K562 (cell line): ENCODE results near the gene TCFL5. TPM values are rescaled to one million over a fixed set of nuclear protein-coding genes. Genes with fewer than 3 reads are reported as not detected.

ENCODE experiments used
- HMGXB4 ChIP-seq: sonication (generic); formaldehyde crosslinking; IDR thresholded peaks from 2 replicates; pipeline ENCODE4 v1.8.1; 2023; ENCODE audit warnings: mild to moderate bottlenecking, missing genetic modification reagents
- MTA3 ChIP-seq: fragments of 450-650 bp; formaldehyde crosslinking; IDR thresholded peaks from 2 replicates; pipeline ENCODE4 v1.6.1; 2017; ENCODE audit warnings: mild to moderate bottlenecking, borderline replicate concordance
- PHF8 ChIP-seq: fragments of 200-600 bp; sonication (generic); IDR thresholded peaks from 2 replicates; pipeline ENCODE4 v1.6.1; 2012; ENCODE audit warnings: mixed run types, mild to moderate bottlenecking, inconsistent platforms, low read length, moderate library complexity, borderline replicate concordance
- TCF7 ChIP-seq: sonication (generic); IDR thresholded peaks from 2 replicates; pipeline ENCODE4 v1.6.1; 2016; ENCODE audit warnings: antibody characterized with exemption, borderline replicate concordance
- ZBTB43 ChIP-seq: sonication (generic); formaldehyde crosslinking; IDR thresholded peaks from 2 replicates; pipeline ENCODE4 v1.8.0; 2023; ENCODE audit warnings: mild to moderate bottlenecking, missing genetic modification reagents
- ZNF324 ChIP-seq: fragments of 250-450 bp; sonication (Bioruptor Pico); IDR thresholded peaks from 2 replicates; pipeline ENCODE4 v1.4.0; 2020; ENCODE audit warnings: mild to moderate bottlenecking
- polyA plus RNA-seq, 8 experiments: library from polyadenylated mRNA; depleted of rRNA in 4 of 8; stranded (reverse) in 5 of 8; unstranded in 3 of 8; fragments of >200 nt; fragmentation: Nextera tagmentation in 2 of 8; fragmentation: Illumina TruSeq in 1 of 8; extraction: Ambion mirVana in 2 of 8; extraction: Trizol in 1 of 8; gene quantifications; 2 replicates each; pipeline versions ENCODE4 v1.2.1 to v1.2.3, GENCODE V29; 2011 to 2014; ENCODE audit warnings: inconsistent platforms in 1 of 8, missing spikeins in 1 of 8
- total RNA-seq, 7 experiments: library from RNA; depleted of rRNA in 6 of 7; stranded (reverse); fragments of >200 nt in 6 of 7; fragmentation: Illumina TruSeq in 2 of 7; extraction: Trizol in 2 of 7; gene quantifications; 2 replicates each; pipeline versions ENCODE4 v1.2.1 to v1.2.3, GENCODE V29; 2011 to 2021; ENCODE audit warnings: low replicate concordance in 1 of 7
- TF ChIP-seq, protein P1 (sequence below), 3 experiments: fragments of 200-800 bp in 1 of 3; fragments of 250-450 bp in 1 of 3; fragments of 450-650 bp in 1 of 3; sonication (Bioruptor Pico) in 1 of 3; sonication (Bioruptor generic) in 1 of 3; formaldehyde crosslinking in 1 of 3; IDR thresholded peaks; 2 replicates each; pipeline versions ENCODE4 v1.6.1 to v1.8.0; 2016 to 2022; ENCODE audit warnings: mild to moderate bottlenecking in 2 of 3, missing genetic modification characterization in 2 of 3, missing compliant biosample characterization in 1 of 3, moderate library complexity in 1 of 3
- TF ChIP-seq, protein P2 (sequence below): fragments of 450-650 bp; IDR thresholded peaks from 2 replicates; pipeline ENCODE4 v1.6.1; 2017; ENCODE audit warnings: antibody characterized with exemption, mild to moderate bottlenecking

TCFL5 gene
- total and polyA plus RNA-seq, 9 of the 15 experiments (the other 6 are each of a cell fraction or from before 2014, with no cell fraction given): 1.00 to 12.6 (median 9.1) TPM

- TF ChIP-seq, protein P1, sequence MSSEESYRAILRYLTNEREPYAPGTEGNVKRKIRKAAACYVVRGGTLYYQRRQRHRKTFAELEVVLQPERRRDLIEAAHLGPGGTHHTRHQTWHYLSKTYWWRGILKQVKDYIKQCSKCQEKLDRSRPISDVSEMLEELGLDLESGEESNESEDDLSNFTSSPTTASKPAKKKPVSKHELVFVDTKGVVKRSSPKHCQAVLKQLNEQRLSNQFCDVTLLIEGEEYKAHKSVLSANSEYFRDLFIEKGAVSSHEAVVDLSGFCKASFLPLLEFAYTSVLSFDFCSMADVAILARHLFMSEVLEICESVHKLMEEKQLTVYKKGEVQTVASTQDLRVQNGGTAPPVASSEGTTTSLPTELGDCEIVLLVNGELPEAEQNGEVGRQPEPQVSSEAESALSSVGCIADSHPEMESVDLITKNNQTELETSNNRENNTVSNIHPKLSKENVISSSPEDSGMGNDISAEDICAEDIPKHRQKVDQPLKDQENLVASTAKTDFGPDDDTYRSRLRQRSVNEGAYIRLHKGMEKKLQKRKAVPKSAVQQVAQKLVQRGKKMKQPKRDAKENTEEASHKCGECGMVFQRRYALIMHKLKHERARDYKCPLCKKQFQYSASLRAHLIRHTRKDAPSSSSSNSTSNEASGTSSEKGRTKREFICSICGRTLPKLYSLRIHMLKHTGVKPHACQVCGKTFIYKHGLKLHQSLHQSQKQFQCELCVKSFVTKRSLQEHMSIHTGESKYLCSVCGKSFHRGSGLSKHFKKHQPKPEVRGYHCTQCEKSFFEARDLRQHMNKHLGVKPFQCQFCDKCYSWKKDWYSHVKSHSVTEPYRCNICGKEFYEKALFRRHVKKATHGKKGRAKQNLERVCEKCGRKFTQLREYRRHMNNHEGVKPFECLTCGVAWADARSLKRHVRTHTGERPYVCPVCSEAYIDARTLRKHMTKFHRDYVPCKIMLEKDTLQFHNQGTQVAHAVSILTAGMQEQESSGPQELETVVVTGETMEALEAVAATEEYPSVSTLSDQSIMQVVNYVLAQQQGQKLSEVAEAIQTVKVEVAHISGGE (CRISPR knock-in tag; IDR thresholded peaks at IDR 0.05): no peak
- TF ChIP-seq ZNF324 (CRISPR knock-in tag): no peak
- TF ChIP-seq HMGXB4 (CRISPR knock-in tag): no peak
- no peak for TF ChIP-seq MTA3
- TF ChIP-seq PHF8: no peak
- TF ChIP-seq, protein P2, sequence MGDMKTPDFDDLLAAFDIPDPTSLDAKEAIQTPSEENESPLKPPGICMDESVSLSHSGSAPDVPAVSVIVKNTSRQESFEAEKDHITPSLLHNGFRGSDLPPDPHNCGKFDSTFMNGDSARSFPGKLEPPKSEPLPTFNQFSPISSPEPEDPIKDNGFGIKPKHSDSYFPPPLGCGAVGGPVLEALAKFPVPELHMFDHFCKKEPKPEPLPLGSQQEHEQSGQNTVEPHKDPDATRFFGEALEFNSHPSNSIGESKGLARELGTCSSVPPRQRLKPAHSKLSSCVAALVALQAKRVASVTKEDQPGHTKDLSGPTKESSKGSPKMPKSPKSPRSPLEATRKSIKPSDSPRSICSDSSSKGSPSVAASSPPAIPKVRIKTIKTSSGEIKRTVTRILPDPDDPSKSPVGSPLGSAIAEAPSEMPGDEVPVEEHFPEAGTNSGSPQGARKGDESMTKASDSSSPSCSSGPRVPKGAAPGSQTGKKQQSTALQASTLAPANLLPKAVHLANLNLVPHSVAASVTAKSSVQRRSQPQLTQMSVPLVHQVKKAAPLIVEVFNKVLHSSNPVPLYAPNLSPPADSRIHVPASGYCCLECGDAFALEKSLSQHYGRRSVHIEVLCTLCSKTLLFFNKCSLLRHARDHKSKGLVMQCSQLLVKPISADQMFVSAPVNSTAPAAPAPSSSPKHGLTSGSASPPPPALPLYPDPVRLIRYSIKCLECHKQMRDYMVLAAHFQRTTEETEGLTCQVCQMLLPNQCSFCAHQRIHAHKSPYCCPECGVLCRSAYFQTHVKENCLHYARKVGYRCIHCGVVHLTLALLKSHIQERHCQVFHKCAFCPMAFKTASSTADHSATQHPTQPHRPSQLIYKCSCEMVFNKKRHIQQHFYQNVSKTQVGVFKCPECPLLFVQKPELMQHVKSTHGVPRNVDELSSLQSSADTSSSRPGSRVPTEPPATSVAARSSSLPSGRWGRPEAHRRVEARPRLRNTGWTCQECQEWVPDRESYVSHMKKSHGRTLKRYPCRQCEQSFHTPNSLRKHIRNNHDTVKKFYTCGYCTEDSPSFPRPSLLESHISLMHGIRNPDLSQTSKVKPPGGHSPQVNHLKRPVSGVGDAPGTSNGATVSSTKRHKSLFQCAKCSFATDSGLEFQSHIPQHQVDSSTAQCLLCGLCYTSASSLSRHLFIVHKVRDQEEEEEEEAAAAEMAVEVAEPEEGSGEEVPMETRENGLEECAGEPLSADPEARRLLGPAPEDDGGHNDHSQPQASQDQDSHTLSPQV: no peak
- TF ChIP-seq ZBTB43 (CRISPR knock-in tag): no peak
- no peak for TF ChIP-seq TCF7
These were observed 40.3 kb upstream of the TCFL5 start (continued) for GRCh38 chr20:62901891-62902290.
